Liver (tissue), 9 donors: ENCODE measurements around the gene OOSP4B. TPM values are rescaled to one million over a fixed set of nuclear protein-coding genes. Genes with fewer than 3 reads are reported as not detected.
"Not testable (repeated sequence)": the region's sequence is repeated elsewhere in the genome, so short reads cannot be mapped to it uniquely, and the experiment has no call there.

Experiments used
- DNase-seq: peaks from one replicate; pipeline ENCODE4 v3.0.0-alpha.2; 2017; ENCODE audit warnings: low spot score
- H3K27ac ChIP-seq, 2 donors: one replicate each; pipeline ENCODE4 v1.7.0; 2013; ENCODE audit warnings: inconsistent platforms in 2 of 2, low read length in 2 of 2, control low read depth in 1 of 2, low read depth in 1 of 2, mild to moderate bottlenecking in 1 of 2
- H3K27me3 ChIP-seq, 4 donors: one replicate each; pipeline versions ENCODE4 v1.6.1 to v1.7.0; 2013; ENCODE audit warnings: low read length in 3 of 4, inconsistent platforms in 1 of 4, mild to moderate bottlenecking in 1 of 4, moderate library complexity in 1 of 4; ENCODE audit not compliant: control insufficient read depth in 4 of 4, insufficient read depth in 4 of 4
- H3K36me3 ChIP-seq, 4 donors: one replicate each; pipeline versions ENCODE4 v1.6.1 to v1.7.0; 2013; ENCODE audit warnings: low read length in 3 of 4, mild to moderate bottlenecking in 3 of 4, low read depth in 1 of 4, moderate library complexity in 1 of 4; ENCODE audit not compliant: control insufficient read depth in 4 of 4, insufficient read depth in 3 of 4
- H3K4me1 ChIP-seq, 4 donors: one replicate each; pipeline versions ENCODE4 v1.6.1 to v1.7.0; 2013; ENCODE audit warnings: low read length in 3 of 4, mild to moderate bottlenecking in 3 of 4, moderate library complexity in 1 of 4; ENCODE audit not compliant: control insufficient read depth in 4 of 4, insufficient read depth in 4 of 4
- H3K4me3 ChIP-seq, 3 donors: one replicate each; pipeline versions ENCODE4 v1.6.1 to v1.7.0; 2013; ENCODE audit warnings: low read length in 3 of 3, control low read depth in 1 of 3, low read depth in 1 of 3, mild to moderate bottlenecking in 1 of 3
- H3K9ac ChIP-seq, 2 donors: one replicate each; pipeline ENCODE4 v1.7.0; 2013; ENCODE audit warnings: low read length in 2 of 2, mild to moderate bottlenecking in 2 of 2, moderate library complexity in 2 of 2, control low read depth in 1 of 2, low read depth in 1 of 2
- H3K9me3 ChIP-seq, 4 donors: one replicate each; pipeline versions ENCODE4 v1.6.1 to v1.7.0; 2013; ENCODE audit warnings: low read length in 3 of 4; ENCODE audit not compliant: control insufficient read depth in 4 of 4
- EGR1 ChIP-seq, 2 donors: IDR thresholded peaks; 2 replicates each; pipeline ENCODE4 v1.6.1; 2016 to 2018; ENCODE audit warnings: antibody characterized with exemption in 2 of 2, low read depth in 2 of 2
- FOXA1 ChIP-seq: IDR thresholded peaks from 2 replicates; pipeline ENCODE4 v1.6.1; 2016; ENCODE audit warnings: antibody characterized with exemption
- FOXA2 ChIP-seq: IDR thresholded peaks from 2 replicates; pipeline ENCODE4 v1.6.1; 2016; ENCODE audit warnings: antibody characterized with exemption
- GABPA ChIP-seq, 2 donors: IDR thresholded peaks in 1 of 2; conservative IDR thresholded peaks in 1 of 2; 2 replicates each; pipeline ENCODE4 v1.6.1; 2016; ENCODE audit warnings: antibody characterized with exemption in 2 of 2, mild to moderate bottlenecking in 1 of 2, moderate library complexity in 1 of 2
- HNF4A ChIP-seq, 2 donors: conservative IDR thresholded peaks; 2 replicates each; pipeline ENCODE4 v1.6.1; 2016; ENCODE audit warnings: antibody characterized with exemption in 2 of 2, mild to moderate bottlenecking in 2 of 2
- HNF4G ChIP-seq: IDR thresholded peaks from 2 replicates; pipeline ENCODE4 v1.6.1; 2016; ENCODE audit warnings: antibody characterized with exemption
- JUND ChIP-seq, 2 donors: IDR thresholded peaks; 2 replicates each; pipeline ENCODE4 v1.6.1; 2016; ENCODE audit warnings: antibody characterized with exemption in 2 of 2
- NR2F2 ChIP-seq: IDR thresholded peaks from 2 replicates; pipeline ENCODE4 v1.6.1; 2016; ENCODE audit warnings: antibody characterized with exemption
- RAD21 ChIP-seq, 2 donors: IDR thresholded peaks; 2 replicates each; pipeline ENCODE4 v1.6.1; 2016; ENCODE audit warnings: antibody characterized with exemption in 2 of 2, mild to moderate bottlenecking in 2 of 2
- RXRA ChIP-seq, 2 donors: IDR thresholded peaks; 2 replicates each; pipeline ENCODE4 v1.6.1; 2017 to 2018; ENCODE audit warnings: antibody characterized with exemption in 2 of 2, mild to moderate bottlenecking in 1 of 2
- SP1 ChIP-seq: IDR thresholded peaks from 2 replicates; pipeline ENCODE4 v1.6.1; 2018; ENCODE audit warnings: antibody characterized with exemption, mild to moderate bottlenecking
- TAF1 ChIP-seq: conservative IDR thresholded peaks from 2 replicates; pipeline ENCODE4 v1.6.1; 2016; ENCODE audit warnings: antibody characterized with exemption, mild to moderate bottlenecking
- YY1 ChIP-seq: IDR thresholded peaks from 2 replicates; pipeline ENCODE4 v1.6.1; 2016; ENCODE audit warnings: antibody characterized with exemption, mild to moderate bottlenecking
- WGBS: extraction: QIAGEN DNeasy Blood & Tissue Kit; methylation state at CpG from one replicate; pipeline ENCODE4 v1.1.7; 2013; 5-methylcytosine and 5-hydroxymethylcytosine counted together
- polyA plus RNA-seq, 2 donors: library from polyadenylated mRNA; stranded (reverse) in 1 of 2; unstranded in 1 of 2; fragments of 200-250 nt in 1 of 2; fragments of >200 nt in 1 of 2; fragmentation: Nextera tagmentation in 1 of 2; extraction: Ambion mirVana in 1 of 2; gene quantifications; one replicate each; pipeline versions ENCODE4 v1.2.1 to v1.2.3, GENCODE V29; 2013 to 2015
- total RNA-seq, 2 donors: library from RNA; depleted of rRNA; stranded (reverse); fragments of >200 nt; gene quantifications; one replicate each; pipeline ENCODE4 v1.2.3, GENCODE V29; 2014
- TF ChIP-seq, protein P1 (sequence below): IDR thresholded peaks from 2 replicates; pipeline ENCODE4 v1.6.1; 2016; ENCODE audit warnings: antibody characterized with exemption
- TF ChIP-seq, protein P2 (sequence below): fragments of 150-350 bp; IDR thresholded peaks from 2 replicates; pipeline ENCODE4 v1.5.1; 2017; ENCODE audit warnings: improper control_type of control experiment, low read depth, low read length; ENCODE audit not compliant: missing input control
- TF ChIP-seq, protein P3 (sequence below): IDR thresholded peaks from 2 replicates; pipeline ENCODE4 v1.6.1; 2016; ENCODE audit warnings: antibody characterized with exemption
- donor health status: healthy.
- donor health status: healthy.
- donor health status: healthy.
- donor health status: healthy.
- donor health status: healthy.

The OOSP4B gene
- total and polyA plus RNA-seq, 4 donors: not detected

DNA sequence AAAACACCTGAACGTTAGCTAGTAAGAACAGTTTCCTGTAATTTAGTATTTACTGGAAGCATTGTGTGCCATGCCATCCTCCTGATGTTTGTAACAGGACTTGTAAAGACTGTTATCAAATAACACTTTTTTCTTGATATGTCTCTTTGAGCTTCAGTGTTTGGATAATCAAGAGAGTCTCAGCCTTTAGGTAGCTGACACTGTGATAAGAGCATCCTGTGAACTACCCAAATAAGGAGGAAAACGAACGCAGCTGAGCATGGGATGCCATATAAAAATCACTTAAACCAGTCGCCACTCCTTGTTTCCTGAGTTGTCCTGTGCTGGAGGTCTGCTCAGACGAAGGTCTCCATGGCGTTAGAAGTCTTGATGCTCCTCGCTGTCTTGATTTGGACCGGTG lies 23.1 kb downstream of the OOSP4B start, which contains the start of gene OOSP2:
TSS of gene OOSP2 (plus strand) at position 301 of the 400 bp plus-strand sequence. CDS start at position 352, 51 bp downstream.
- Histone ChIP-seq H3K4me1 (no peaks in the 10 kb centered on the region), H3K27ac (no peak within 1 kb of the TSS), H3K9me3 (no peaks in the 10 kb centered on the region), H3K4me3 (no peak within 1 kb of the TSS), H3K27me3 (no peaks in the 10 kb centered on the region), H3K9ac (no peak within 1 kb of the TSS), H3K36me3 (no peaks in the 10 kb centered on the region)
- WGBS: 81% methylated on average over 8 of the region's 8 CpGs
- TF ChIP-seq NR2F2 (no peak), FOXA2 (no peak)
- TF ChIP-seq, protein P1, sequence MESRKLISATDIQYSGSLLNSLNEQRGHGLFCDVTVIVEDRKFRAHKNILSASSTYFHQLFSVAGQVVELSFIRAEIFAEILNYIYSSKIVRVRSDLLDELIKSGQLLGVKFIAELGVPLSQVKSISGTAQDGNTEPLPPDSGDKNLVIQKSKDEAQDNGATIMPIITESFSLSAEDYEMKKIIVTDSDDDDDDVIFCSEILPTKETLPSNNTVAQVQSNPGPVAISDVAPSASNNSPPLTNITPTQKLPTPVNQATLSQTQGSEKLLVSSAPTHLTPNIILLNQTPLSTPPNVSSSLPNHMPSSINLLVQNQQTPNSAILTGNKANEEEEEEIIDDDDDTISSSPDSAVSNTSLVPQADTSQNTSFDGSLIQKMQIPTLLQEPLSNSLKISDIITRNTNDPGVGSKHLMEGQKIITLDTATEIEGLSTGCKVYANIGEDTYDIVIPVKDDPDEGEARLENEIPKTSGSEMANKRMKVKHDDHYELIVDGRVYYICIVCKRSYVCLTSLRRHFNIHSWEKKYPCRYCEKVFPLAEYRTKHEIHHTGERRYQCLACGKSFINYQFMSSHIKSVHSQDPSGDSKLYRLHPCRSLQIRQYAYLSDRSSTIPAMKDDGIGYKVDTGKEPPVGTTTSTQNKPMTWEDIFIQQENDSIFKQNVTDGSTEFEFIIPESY: no peak
- no peak for DNase-seq

DNA sequence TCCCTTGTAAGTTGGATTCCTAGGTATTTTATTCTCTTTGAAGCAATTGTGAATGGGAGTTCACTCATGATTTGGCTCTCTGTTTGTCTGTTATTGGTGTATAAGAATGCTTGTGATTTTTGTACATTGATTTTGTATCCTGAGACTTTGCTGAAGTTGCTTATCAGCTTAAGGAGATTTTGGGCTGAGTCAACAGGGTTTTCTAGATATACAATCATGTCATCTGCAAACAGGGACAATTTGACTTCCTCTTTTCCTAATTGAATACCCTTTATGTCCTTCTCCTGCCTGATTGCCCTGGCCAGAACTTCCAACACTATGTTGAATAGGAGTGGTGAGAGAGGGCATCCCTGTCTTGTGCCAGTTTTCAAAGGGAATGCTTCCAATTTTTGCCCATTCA lies 33.4 kb downstream of the OOSP4B start:
- not testable (repeated sequence) for H3K4me1 ChIP-seq, H3K4me3 ChIP-seq

DNA sequence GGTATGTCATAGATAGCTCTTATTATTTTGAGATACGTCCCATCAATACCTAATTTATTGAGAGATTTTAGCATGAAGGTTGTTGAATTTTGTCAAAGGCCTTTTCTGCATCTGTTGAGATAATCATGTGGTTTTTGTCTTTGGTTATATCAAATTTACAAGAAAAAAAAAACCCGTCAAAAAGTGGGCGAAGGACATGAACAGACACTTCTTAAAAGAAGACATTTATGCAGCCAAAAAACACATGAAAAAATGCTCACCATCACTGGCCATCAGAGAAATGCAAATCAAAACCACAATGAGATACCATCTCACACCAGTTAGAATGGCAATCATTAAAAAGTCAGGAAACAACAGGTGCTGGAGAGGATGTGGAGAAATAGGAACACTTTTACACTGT lies 33.9 kb downstream of the OOSP4B start:
- not testable (repeated sequence) for H3K4me3 ChIP-seq, H3K4me1 ChIP-seq, H3K36me3 ChIP-seq, H3K9ac ChIP-seq, H3K27me3 ChIP-seq, DNase-seq, H3K27ac ChIP-seq, H3K9me3 ChIP-seq
- WGBS: 60% methylated on average over 3 of the region's 3 CpGs

More for the DNA sequence above, 33.4 kb downstream of the OOSP4B start:
- H3K27ac ChIP-seq, H3K9ac ChIP-seq, H3K27me3 ChIP-seq, H3K36me3 ChIP-seq, H3K9me3 ChIP-seq, DNase-seq: not testable (repeated sequence)

DNA sequence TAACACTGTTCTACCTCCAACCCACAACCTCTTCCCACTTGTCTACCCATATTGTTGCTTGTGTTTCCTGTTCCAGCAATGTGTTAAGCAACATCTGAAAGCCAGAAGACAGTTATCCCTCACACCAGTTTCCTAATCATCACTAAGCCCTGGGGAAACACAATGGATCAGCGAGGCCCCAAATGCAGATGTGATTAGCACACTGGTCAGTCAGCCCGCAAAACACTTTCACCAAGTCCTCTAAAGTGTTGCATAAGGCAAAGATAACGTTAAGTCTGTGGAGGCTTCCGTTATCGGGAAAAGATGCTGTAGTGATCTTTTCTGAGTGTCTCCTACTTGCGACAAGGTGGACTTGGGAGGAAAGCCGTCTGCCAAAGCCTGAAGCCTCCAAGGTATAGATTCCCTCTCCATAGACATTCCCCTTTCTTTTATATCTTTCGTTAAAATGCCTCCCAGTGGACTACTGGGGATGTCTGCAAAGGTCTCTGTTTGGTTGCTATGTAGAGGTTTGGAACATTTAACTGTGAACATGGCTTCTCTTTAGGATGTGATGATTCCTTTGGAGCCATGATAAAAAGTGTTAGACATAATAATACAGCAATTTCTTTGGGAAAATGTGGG lies 39.5 kb downstream of the OOSP4B start, which contains the start of gene MS4A3:
TSS of gene MS4A3 (plus strand) at position 317 of the 621 bp plus-strand sequence. CDS start 4,496 bp downstream, outside the sequence.
- H3K9ac ChIP-seq: no peak within 1 kb of the TSS
- no peak within 1 kb of the TSS for H3K27ac ChIP-seq
- no peak for TF ChIP-seq RXRA (IDR thresholded peaks at IDR 0.05)
- TF ChIP-seq JUND (IDR thresholded peaks at IDR 0.05): no peak
- TF ChIP-seq SP1: no peak
- TF ChIP-seq, protein P1: no peak
- TF ChIP-seq FOXA1: no peak
- no peak for TF ChIP-seq NR2F2
- TF ChIP-seq RAD21 (IDR thresholded peaks at IDR 0.05): no peak
- no peak for TF ChIP-seq HNF4A (conservative IDR thresholded peaks at IDR 0.05)
- TF ChIP-seq, protein P2, sequence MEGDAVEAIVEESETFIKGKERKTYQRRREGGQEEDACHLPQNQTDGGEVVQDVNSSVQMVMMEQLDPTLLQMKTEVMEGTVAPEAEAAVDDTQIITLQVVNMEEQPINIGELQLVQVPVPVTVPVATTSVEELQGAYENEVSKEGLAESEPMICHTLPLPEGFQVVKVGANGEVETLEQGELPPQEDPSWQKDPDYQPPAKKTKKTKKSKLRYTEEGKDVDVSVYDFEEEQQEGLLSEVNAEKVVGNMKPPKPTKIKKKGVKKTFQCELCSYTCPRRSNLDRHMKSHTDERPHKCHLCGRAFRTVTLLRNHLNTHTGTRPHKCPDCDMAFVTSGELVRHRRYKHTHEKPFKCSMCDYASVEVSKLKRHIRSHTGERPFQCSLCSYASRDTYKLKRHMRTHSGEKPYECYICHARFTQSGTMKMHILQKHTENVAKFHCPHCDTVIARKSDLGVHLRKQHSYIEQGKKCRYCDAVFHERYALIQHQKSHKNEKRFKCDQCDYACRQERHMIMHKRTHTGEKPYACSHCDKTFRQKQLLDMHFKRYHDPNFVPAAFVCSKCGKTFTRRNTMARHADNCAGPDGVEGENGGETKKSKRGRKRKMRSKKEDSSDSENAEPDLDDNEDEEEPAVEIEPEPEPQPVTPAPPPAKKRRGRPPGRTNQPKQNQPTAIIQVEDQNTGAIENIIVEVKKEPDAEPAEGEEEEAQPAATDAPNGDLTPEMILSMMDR: no peak
- no peak for TF ChIP-seq HNF4G
- TF ChIP-seq FOXA2: no peak
- TF ChIP-seq TAF1: no peak
- TF ChIP-seq, protein P3, sequence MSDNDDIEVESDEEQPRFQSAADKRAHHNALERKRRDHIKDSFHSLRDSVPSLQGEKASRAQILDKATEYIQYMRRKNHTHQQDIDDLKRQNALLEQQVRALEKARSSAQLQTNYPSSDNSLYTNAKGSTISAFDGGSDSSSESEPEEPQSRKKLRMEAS: no peak
- no peak for TF ChIP-seq YY1
- TF ChIP-seq GABPA (IDR thresholded peaks at IDR 0.05 in 1 of 2, conservative IDR thresholded peaks at IDR 0.05 in 1 of 2): no peak
- no peak for TF ChIP-seq EGR1 (IDR thresholded peaks at IDR 0.05; ENCODE audit: low read depth in 2 of 2)

More for the DNA sequence above, 39.5 kb downstream of the OOSP4B start, which contains the start of gene MS4A3:
- Histone ChIP-seq H3K4me1 (no peaks in the 10 kb centered on the region), H3K9me3 (peaks cover 0 to 5% (median 1%) of the 10 kb centered on the region in 4 donors), H3K36me3 (no peaks in the 10 kb centered on the region), H3K27me3 (no peaks in the 10 kb centered on the region), H3K4me3 (no peak within 1 kb of the TSS)
- DNase-seq: no peak
- 63% methylated on average over 8 of the region's 8 CpGs for whole genome bisulfite sequencing
